Hepatocyte (in vitro differentiated cells): ENCODE data around the gene BCOR.

Experiments used
- EZH2 ChIP-seq: fragments of 200-600 bp; sonication (generic); IDR thresholded peaks from 2 replicates; pipeline ENCODE4 v1.6.1; 2016; ENCODE audit warnings: antibody characterized with exemption, mild to moderate bottlenecking, borderline replicate concordance
- EZH2phosphoT487 ChIP-seq: fragments of 200-600 bp; sonication (generic); IDR thresholded peaks from one replicate; pipeline ENCODE4 v1.6.1; 2018; ENCODE audit warnings: antibody characterized with exemption, mild to moderate bottlenecking, low read depth, moderate library complexity; ENCODE audit not compliant: unreplicated experiment, severe bottlenecking
- TF ChIP-seq, protein P1 (sequence below): fragments of 200-600 bp; sonication (generic); IDR thresholded peaks from 2 replicates; pipeline ENCODE4 v1.5.1; 2016; ENCODE audit warnings: antibody characterized with exemption, mild to moderate bottlenecking; ENCODE audit not compliant: poor library complexity

- TF ChIP-seq, protein P1, sequence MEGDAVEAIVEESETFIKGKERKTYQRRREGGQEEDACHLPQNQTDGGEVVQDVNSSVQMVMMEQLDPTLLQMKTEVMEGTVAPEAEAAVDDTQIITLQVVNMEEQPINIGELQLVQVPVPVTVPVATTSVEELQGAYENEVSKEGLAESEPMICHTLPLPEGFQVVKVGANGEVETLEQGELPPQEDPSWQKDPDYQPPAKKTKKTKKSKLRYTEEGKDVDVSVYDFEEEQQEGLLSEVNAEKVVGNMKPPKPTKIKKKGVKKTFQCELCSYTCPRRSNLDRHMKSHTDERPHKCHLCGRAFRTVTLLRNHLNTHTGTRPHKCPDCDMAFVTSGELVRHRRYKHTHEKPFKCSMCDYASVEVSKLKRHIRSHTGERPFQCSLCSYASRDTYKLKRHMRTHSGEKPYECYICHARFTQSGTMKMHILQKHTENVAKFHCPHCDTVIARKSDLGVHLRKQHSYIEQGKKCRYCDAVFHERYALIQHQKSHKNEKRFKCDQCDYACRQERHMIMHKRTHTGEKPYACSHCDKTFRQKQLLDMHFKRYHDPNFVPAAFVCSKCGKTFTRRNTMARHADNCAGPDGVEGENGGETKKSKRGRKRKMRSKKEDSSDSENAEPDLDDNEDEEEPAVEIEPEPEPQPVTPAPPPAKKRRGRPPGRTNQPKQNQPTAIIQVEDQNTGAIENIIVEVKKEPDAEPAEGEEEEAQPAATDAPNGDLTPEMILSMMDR, result no peak
- TF ChIP-seq EZH2phosphoT487, result peak; percentile 7
- TF ChIP-seq EZH2, result no peak
Measured at GRCh38 chrX:40146262-40147125, 48.7 kb upstream of the BCOR start.
